Left hindlimb (tissue), 1 donor: ENCODE results near the gene MATN1.
A peak's percentile ranks its signal among the peaks of the same experiment; 100 is the strongest.

Experiments used
- DNase-seq: peaks from one replicate; pipeline ENCODE4 v3.0.0-alpha.2; 2018

MATN1 gene

GRCh38 chr1:30715216-30715615, 8.2 kb downstream of the MATN1 start:
- no peak for DNase-seq

- no peak for DNase-seq
Observed at GRCh38 chr1:30714536-30715090, 8.8 kb downstream of the MATN1 start.

DNA sequence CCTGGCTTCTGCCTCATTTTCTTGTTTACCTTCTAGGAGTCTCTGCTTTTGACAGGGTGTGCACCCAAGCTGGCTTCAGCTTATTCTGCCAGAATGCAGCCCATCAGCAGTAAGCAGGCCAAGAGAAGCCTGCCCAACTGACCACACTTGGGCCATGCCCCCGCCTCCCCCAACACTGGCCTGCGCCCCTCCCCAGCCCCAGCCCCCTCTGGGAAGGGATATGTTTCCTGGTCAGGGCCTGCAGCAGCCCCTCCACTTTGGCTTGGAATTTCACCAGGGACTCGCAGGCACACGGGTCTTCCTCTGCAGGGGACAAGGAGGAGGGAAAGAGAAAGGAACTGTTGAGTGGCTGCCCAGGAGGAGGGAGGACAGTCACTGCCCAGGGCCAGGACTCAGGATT, 9.4 kb downstream of the MATN1 start:
- no peak for DNase-seq

DNA sequence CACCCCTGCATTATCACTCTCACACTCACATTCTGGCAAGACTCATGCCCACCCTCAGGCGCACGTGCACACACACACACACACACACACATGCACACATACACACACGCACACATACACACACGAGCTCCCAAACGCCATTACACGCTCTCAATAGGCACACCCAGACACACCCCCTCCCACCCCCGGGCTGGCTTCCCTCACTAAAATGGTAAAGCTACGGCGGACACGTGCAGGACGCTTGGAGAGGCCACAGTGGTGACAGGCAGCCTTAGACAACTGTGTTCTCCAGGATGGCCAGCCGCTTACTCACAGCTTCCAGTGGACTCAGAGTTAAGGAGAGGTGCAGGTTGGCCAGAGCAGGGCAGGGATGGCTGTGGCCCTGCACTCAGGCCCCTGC, 10.1 kb downstream of the MATN1 start:
- no peak for DNase-seq

- DNase-seq = no peak
Observed at GRCh38 chr1:30712583-30712982, 10.8 kb downstream of the MATN1 start.

DNA sequence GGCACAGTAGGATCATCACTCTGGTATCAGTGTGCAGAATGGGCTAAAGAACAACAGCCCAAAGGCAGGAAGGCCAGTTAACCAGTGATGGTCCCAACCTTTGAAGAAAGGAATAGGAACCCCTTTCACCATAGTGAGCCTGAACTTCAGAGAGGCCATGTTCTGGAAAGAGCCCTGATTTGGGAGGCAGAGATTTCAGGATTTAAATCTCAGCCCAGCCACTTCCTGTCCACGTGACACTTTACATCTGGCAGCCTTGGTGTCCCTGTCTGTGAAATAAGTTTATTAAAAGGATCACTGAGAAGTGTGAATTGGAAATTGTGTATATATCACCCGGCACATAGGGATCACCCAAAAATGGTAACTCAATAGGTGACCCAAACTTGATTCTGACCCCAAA, 13.0 kb downstream of the MATN1 start:
- no peak for DNase-seq

DNA sequence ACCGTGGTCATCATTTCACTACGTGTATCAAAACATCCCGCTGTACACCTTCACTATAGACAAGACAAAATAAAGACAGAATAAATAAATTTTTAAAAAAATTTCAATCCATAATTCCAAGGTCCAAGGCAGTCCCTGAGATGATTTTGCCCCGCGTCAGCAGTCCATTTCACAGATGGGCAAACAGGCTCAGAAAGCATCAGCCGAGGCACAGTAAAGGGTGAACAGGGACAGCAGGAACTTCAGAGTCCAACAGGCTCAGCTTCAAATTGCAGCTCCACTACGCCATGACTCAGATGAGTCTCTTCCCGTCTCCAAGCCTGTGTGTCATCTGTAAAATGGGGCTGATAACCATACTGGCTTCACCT, 15.0 kb downstream of the MATN1 start:
- no peak for DNase-seq

DNA sequence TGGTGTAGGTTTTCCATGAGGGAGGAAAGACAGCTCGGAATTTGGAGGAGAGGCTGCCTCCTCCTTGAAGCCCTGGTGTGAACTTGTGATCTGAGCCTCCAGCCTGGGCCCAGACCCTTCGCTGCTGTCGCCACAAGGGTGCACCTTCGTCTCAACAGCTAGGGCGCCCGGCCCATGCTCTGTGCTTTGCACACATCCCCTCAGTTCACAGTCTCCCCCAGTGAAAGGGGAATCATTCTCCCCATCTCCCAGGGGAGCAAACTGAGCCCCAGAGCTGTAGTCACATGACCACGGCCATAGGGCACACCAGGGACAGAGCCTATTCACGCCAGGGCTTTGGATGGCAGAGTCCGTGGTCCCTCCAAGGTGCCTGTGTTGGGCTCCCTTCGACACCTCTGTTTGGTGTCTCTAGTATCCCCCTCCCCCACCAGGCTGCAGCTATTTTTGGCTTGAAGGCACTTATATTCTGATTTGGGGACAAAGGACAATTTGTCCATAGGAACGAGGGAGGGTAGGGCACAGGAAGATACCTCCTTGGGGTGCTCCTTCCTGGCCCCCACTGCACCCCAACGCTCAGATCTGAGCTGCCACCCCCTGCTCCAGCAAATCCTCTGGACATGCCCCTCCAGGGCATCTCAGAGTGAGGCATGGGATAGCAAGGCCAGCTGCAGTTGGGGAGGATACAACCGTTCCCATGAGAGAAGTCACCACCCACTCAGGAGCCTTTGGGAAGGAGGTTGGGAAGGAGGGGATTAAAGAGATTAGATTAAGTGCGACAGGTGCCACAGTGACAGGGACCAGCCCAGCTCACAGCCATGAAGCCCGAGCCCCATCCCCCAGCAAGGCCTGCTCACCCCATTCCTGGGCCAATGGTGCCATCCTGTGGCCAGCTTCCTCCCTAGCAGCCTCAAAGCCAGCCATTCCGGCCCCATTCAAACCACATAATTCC, 15.7 kb downstream of the MATN1 start:
- DNase-seq = peak; percentile 77

GRCh38 chr1:30706528-30706927, 16.9 kb downstream of the MATN1 start:
- DNase-seq = no peak

DNA sequence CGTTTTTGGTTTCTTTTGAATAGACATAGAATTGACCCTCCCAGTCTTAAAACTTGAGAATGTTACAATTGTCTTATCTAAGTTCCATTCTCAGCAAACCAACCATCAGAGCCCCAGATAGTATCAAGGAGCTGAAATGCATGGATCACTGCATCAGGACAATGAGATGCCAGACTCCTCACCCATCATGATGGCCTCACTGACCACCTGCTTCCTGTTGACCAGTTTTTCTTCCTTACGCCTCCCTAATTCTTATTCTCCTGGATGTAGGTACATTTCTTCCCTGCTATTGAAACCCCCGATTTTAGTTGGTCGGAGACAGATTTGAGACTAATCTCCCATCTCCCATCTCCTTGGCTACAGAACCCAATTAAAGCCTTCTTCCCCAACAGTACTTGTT, 17.7 kb downstream of the MATN1 start:
- no peak for DNase-seq

DNA sequence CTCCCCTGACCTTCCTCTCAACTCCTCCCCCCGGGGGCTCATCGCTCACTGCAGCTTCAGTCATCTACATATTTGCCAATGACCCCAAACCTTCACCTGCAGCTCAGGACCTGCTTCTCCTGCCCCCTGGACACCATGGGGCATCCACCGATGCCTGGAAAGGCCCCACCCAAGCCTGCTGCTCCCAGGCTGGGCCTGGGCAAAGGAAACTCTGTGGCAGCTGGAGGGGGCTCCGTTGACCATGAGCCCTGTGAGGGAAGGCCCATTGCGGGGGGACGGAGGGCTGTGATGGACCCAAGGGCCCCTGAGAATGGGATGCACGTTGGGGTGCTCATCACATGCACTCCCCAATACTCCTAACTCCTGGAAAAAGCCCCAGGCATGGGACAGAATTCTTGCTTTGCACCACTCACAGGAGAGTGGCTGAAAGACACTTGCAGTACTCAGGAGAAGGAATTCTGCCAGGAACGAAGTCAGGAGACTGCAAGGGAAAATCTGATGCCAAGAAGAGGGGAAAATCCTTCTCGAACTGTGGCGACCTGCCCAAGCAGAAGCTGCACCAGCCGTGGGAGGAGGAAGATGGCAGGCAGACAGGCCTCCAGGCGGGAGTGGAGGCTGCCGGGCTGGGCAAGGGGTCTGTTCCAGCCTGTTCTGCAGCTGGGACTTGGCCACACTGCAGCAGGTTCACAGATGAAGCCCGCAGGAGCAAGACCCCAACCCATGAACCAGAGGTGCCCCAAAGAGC, 18.4 kb downstream of the MATN1 start:
- no peak for DNase-seq

DNA sequence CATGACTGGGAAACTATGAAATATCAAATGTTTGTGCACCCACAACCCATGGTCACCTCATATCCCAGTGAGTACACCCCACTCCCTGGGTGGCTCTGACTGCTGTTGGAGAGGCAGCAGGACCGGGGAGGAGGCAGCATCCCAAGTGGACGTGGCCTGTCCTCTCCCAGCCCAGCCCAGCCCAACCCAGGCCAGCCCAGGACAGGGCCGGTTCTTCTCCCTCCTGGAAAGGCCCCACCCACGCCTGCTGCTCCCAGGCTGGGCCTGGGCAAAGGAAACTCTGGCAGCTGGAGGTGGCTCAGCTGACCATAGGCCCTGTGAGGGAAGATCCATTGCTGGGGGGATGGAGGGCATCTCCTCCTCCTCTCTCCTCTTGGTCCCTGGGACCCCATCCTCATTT, 19.1 kb downstream of the MATN1 start:
- no peak for DNase-seq

DNA sequence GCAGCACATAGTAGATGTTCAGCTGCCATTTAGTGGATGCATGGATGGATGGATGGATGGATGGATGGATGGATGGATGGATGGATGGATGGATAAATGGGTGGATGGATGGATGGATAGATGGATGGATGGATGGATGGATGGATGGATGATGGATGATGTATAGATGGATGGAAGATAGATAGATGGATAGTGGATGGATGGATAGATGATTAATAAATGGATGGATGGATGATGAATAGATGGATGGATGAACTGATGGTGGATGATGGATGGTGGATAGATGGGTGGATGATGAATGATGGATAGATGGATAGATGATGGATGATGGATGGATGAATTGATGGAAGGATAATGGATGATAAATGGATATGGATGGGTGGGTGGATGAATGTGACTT, 20.6 kb downstream of the MATN1 start:
- DNase-seq = no peak

- no peak for DNase-seq
Observed at GRCh38 chr1:30701258-30701633, 22.1 kb downstream of the MATN1 start.

GRCh38 chr1:30700528-30701257, 22.7 kb downstream of the MATN1 start:
- no peak for DNase-seq

GRCh38 chr1:30699762-30700161, 23.6 kb downstream of the MATN1 start:
- DNase-seq = no peak

GRCh38 chr1:30698401-30698981, 24.9 kb downstream of the MATN1 start:
- DNase-seq = peak; percentile 55

DNA sequence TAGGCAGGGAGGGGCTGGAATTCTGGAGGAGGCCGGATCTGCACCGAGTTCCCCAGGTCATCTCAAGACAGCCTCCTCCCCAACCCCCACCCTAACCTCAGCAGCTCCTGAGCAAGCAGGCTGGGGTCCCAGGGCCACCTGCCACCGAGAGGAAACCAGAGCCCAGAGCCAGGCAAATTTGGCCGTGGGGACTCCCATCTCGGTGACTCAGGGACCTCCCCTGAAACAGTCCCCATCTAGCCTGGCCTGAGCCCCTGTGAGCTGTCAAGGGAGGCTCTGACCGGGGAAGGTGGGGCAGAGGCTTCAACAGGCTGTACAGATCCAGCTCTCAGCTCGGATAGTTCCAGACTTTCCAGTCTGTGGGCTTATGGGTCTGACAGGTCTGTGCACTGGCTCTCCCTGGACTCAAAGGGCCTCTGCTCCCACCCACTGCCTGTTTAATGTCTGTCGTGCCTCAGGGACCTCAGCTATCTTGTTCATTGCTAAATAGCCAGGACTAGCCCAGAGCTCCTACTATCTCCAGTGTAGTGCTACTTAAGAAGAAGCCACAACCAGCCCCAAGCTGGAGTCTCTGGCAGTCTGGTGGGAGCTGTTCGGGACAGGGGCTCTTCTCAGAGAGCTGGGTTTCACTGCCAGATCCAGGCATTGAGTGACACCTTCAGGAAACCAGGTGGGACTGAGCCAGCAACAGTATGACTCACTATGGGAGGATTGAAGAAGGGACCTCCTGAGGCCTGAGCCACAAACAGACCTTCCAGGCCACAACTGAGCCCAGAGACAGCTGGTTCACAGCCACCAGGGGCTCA, 25.6 kb downstream of the MATN1 start:
- DNase-seq = peak; percentile 30

DNA sequence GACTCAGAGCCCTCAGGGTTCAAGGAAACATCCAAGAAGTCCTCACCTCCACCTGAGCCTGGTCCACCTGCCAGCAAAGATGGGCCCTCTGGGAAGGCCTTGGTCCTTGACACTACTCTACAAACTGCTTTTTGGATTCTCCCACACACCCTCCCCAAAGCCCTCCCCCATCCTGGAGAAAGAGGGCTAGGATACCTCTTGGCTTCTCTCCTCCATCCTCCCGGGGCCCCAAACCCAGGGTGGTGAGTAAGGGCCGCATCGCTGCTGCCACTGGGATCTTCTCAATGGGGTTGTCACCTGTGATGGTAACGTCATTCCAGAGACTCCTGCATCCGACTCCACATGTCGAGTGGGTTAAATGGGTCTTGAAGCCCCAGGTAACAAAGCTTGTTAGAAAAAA, 26.6 kb downstream of the MATN1 start:
- DNase-seq = peak; percentile 18

- DNase-seq = peak; percentile 76
Observed at GRCh38 chr1:30695439-30695841, 27.9 kb downstream of the MATN1 start.

- DNase-seq = peak; percentile 8
Observed at GRCh38 chr1:30694280-30695175, 28.9 kb downstream of the MATN1 start.
